ENCODE results near the gene MXI1. TPM values are rescaled to one million over a fixed set of nuclear protein-coding genes. Genes with fewer than 3 reads are reported as not detected.
"Not testable (repeated sequence)": the region's sequence is repeated elsewhere in the genome, so short reads cannot be mapped to it uniquely, and the experiment has no call there.

The MXI1 gene
- total and polyA plus RNA-seq, 4 donors, result 11.2 to 55.8 (median 18.7) TPM

GRCh38 chr10:110181911-110182310, 25.5 kb upstream of the MXI1 start:
- Histone ChIP-seq H3K36me3 (ENCODE audit: control insufficient read depth in 4 of 4, insufficient read depth in 4 of 4, low read length in 4 of 4) (no peaks in the 10 kb centered on the region), H3K27ac (ENCODE audit: low read depth in 1 of 2, low read length in 1 of 2) (no peak overlapping the region), H3K4me1 (ENCODE audit: control insufficient read depth in 5 of 5, insufficient read depth in 5 of 5, low read length in 5 of 5) (no peaks in the 10 kb centered on the region), H3K9me3 (ENCODE audit: control insufficient read depth in 4 of 4, insufficient read depth in 3 of 4, low read length in 3 of 4) (peaks cover 0 to 2% (median 0%) of the 10 kb centered on the region in 4 donors), H3K9ac (ENCODE audit: insufficient read depth in 1 of 2, low read length in 2 of 2) (no peak overlapping the region), H3K27me3 (ENCODE audit: control insufficient read depth in 3 of 3, insufficient read depth in 3 of 3, low read length in 2 of 3) (no peaks in the 10 kb centered on the region), H3K4me3 (no peak overlapping the region)
- DNase-seq, result no peak
- no peak for ATAC-seq (ENCODE audit: insufficient read depth, low FRiP score)
- 93 to 96% methylated on average over 5 of the region's 5 CpGs for WGBS, 2 donors
- no peak for TF ChIP-seq CTCF (IDR thresholded peaks at IDR 0.05; ENCODE audit: control extremely low read depth, extremely low read depth)

- no peak for TF ChIP-seq CTCF (IDR thresholded peaks at IDR 0.05; ENCODE audit: control extremely low read depth, extremely low read depth)
- Histone ChIP-seq H3K36me3 (ENCODE audit: control insufficient read depth in 4 of 4, insufficient read depth in 4 of 4, low read length in 4 of 4) (no peaks in the 10 kb centered on the region), H3K9ac (ENCODE audit: insufficient read depth in 1 of 2, low read length in 2 of 2) (no peak overlapping the region), H3K4me1 (ENCODE audit: control insufficient read depth in 5 of 5, insufficient read depth in 5 of 5, low read length in 5 of 5) (no peaks in the 10 kb centered on the region), H3K27ac (ENCODE audit: low read depth in 1 of 2, low read length in 1 of 2) (no peak overlapping the region), H3K9me3 (ENCODE audit: control insufficient read depth in 4 of 4, insufficient read depth in 3 of 4, low read length in 3 of 4) (peaks cover 0 to 2% (median 0%) of the 10 kb centered on the region in 4 donors), H3K27me3 (ENCODE audit: control insufficient read depth in 3 of 3, insufficient read depth in 3 of 3, low read length in 2 of 3) (no peaks in the 10 kb centered on the region), H3K4me3 (no peak overlapping the region)
- no peak for ATAC-seq (ENCODE audit: insufficient read depth, low FRiP score)
- 55 to 63% methylated on average over 6 of the region's 6 CpGs for WGBS, 2 donors
- no peak for DNase-seq
Observed at GRCh38 chr10:110184398-110184797, 23.0 kb upstream of the MXI1 start.

- H3K4me1 ChIP-seq (ENCODE audit: control insufficient read depth in 5 of 5, insufficient read depth in 5 of 5, low read length in 5 of 5); H3K9ac ChIP-seq (ENCODE audit: insufficient read depth in 1 of 2, low read length in 2 of 2); H3K27ac ChIP-seq (ENCODE audit: low read depth in 1 of 2, low read length in 1 of 2); H3K27me3 ChIP-seq (ENCODE audit: control insufficient read depth in 3 of 3, insufficient read depth in 3 of 3, low read length in 2 of 3); H3K4me3 ChIP-seq; DNase-seq; ATAC-seq (ENCODE audit: insufficient read depth, low FRiP score); H3K36me3 ChIP-seq (ENCODE audit: control insufficient read depth in 4 of 4, insufficient read depth in 4 of 4, low read length in 4 of 4); H3K9me3 ChIP-seq (ENCODE audit: control insufficient read depth in 4 of 4, insufficient read depth in 3 of 4, low read length in 3 of 4): not testable (repeated sequence)
- WGBS, 2 donors, result 84 to 87% methylated on average over 2 of the region's 2 CpGs
Observed at GRCh38 chr10:110185646-110186182, 21.7 kb upstream of the MXI1 start.

DNA sequence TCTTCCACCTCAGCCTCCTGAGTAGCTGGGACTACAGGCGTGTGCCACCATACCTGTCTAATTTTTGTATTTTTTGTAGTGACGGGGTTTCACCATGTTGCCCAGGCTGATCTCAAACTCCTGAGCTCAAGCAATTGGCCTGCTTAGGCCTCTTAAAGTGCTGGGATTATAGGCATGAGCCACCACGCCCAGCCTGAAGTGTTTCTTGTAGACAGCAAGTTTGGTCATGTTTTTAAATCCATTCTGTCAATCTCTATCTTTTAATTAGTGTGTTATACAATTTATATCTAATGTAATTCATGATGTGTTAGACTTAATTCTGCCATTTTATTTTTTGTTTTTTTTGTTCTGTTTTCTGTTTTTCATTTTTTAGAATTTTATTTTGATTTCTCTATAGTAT, 17.2 kb upstream of the MXI1 start:
- 73 to 87% methylated on average over 3 of the region's 3 CpGs for WGBS, 2 donors
- TF ChIP-seq CTCF (IDR thresholded peaks at IDR 0.05; ENCODE audit: control extremely low read depth, extremely low read depth), result no peak

More for the DNA sequence above, 17.2 kb upstream of the MXI1 start:
- Histone ChIP-seq H3K4me3 (no peak overlapping the region), H3K9ac (ENCODE audit: insufficient read depth in 1 of 2, low read length in 2 of 2) (no peak overlapping the region), H3K27me3 (ENCODE audit: control insufficient read depth in 3 of 3, insufficient read depth in 3 of 3, low read length in 2 of 3) (no peaks in the 10 kb centered on the region), H3K36me3 (ENCODE audit: control insufficient read depth in 4 of 4, insufficient read depth in 4 of 4, low read length in 4 of 4) (no peaks in the 10 kb centered on the region), H3K9me3 (ENCODE audit: control insufficient read depth in 4 of 4, insufficient read depth in 3 of 4, low read length in 3 of 4) (no peaks in the 10 kb centered on the region), H3K27ac (ENCODE audit: low read depth in 1 of 2, low read length in 1 of 2) (no peak overlapping the region), H3K4me1 (ENCODE audit: control insufficient read depth in 5 of 5, insufficient read depth in 5 of 5, low read length in 5 of 5) (no peaks in the 10 kb centered on the region)
- DNase-seq, result no peak
- ATAC-seq (ENCODE audit: insufficient read depth, low FRiP score), result no peak

Measured in lung (tissue), 12 donors.